Activated naive CD4-positive, alpha-beta T cell treated with anti-CD3 and anti-CD28 coated beads, Interleukin-2, amount 50 U/mL, for 72 hours (primary cell): ENCODE results near the gene RABGAP1L. TPM values are rescaled to one million over a fixed set of nuclear protein-coding genes. Genes with fewer than 3 reads are reported as not detected.
"Not testable (repeated sequence)": the region's sequence is repeated elsewhere in the genome, so short reads cannot be mapped to it uniquely, and the experiment has no call there.

Experiments used
- ATAC-seq, 2 donors: fragments of 150-1000 bp; cut with Tn5 transposase; 2 replicates each; pipeline ENCODE4 v1.10.0; 2021; ENCODE audit warnings: mild to moderate bottlenecking in 2 of 2, moderate library complexity in 2 of 2
- DNase-seq, 2 donors: peaks; one replicate each; pipeline ENCODE4 v3.0.0; 2021 to 2022; ENCODE audit warnings: low spot score in 2 of 2
- H3K27ac Mint-ChIP-seq, 2 donors: one replicate each; pipeline ENCODE4 v1.8.0; 2022; ENCODE audit warnings: mild to moderate bottlenecking in 2 of 2, mixed read lengths in 2 of 2
- H3K36me3 Mint-ChIP-seq, 2 donors: one replicate each; pipeline ENCODE4 v1.8.0; 2022; ENCODE audit warnings: mixed read lengths in 2 of 2
- H3K9me3 Mint-ChIP-seq, 2 donors: one replicate each; pipeline ENCODE4 v1.8.0; 2022; ENCODE audit warnings: mixed read lengths in 2 of 2
- total RNA-seq, 2 donors: library from RNA; stranded (reverse); gene quantifications; one replicate each; pipeline ENCODE4 v1.2.3, GENCODE V29; 2022

The RABGAP1L gene
- total RNA-seq, 2 donors from 2014 or later, result 24.0 to 26.8 TPM

GRCh38 chr1:174399211-174399610 is 239.9 kb downstream of the RABGAP1L start:
- ATAC-seq (no peak), DNase-seq (no peak)
- H3K36me3 Mint-ChIP-seq, result peaks cover 12 to 15% of the 10 kb centered on the region in 2 donors
- H3K27ac Mint-ChIP-seq, result no peak overlapping the region
- H3K9me3 Mint-ChIP-seq, result peaks cover 0 to 4% of the 10 kb centered on the region in 2 donors

- ATAC-seq (no peak), DNase-seq (no peak)
- H3K27ac Mint-ChIP-seq, result no peak overlapping the region
- peaks cover 0 to 4% of the 10 kb centered on the region in 2 donors for H3K9me3 Mint-ChIP-seq
- H3K36me3 Mint-ChIP-seq, result peaks cover 12 to 15% of the 10 kb centered on the region in 2 donors
Observed at GRCh38 chr1:174401075-174401474, 241.8 kb downstream of the RABGAP1L start.

GRCh38 chr1:174405219-174405618 is 245.9 kb downstream of the RABGAP1L start:
- no peaks in the 10 kb centered on the region for H3K36me3 Mint-ChIP-seq
- ATAC-seq, result no peak
- no peak overlapping the region for H3K27ac Mint-ChIP-seq
- no peak for DNase-seq
- peaks cover 0 to 3% of the 10 kb centered on the region in 2 donors for H3K9me3 Mint-ChIP-seq

DNA sequence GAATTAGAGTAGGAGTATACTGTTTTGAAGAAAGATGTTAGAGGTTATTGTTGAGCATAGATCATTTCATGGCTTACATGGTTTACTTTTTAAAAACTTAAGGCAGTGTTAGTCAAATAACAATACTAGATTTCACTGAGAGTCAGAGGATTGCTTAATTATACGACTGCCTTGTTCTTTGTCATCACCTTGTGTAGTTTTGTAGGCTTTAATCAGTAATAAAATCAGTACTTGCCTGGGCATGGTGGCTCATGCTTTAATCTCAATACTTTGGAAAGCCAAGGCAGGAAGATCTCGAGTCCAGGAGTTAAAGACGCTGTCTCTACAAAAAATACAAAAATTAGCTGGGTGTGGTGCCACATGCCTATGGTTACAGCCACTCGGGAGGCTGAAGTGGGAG is 247.1 kb downstream of the RABGAP1L start:
- DNase-seq (no peak), ATAC-seq (no peak)
- H3K27ac Mint-ChIP-seq, result no peak overlapping the region
- H3K9me3 Mint-ChIP-seq, result peaks cover 0 to 3% of the 10 kb centered on the region in 2 donors
- peaks cover 0 to 9% of the 10 kb centered on the region in 2 donors for H3K36me3 Mint-ChIP-seq

DNA sequence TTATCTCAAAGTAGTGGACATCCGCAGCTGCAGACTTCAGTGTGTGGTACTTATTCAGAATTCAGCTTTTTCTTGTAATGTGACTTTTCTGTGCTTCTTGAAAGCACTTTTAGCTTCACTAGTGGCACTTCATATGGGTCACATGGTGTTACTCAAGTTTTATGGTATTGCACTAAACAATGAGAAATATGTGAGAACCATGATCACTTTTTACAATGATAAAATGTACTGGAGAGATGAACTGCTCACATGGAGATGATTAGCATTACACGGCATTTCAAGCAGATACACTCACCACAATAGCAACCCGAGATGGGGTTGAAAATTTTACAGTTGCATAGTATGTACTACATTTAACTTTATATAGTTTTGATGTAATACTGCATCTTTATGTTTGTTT is 248.3 kb downstream of the RABGAP1L start:
- DNase-seq, result no peak
- Mint-ChIP-seq H3K36me3 (peaks cover 0 to 13% of the 10 kb centered on the region in 2 donors), H3K9me3 (peaks cover 0 to 3% of the 10 kb centered on the region in 2 donors), H3K27ac (no peak overlapping the region)
- no peak for ATAC-seq

- Mint-ChIP-seq H3K27ac (no peak overlapping the region), H3K36me3 (peaks cover 0 to 13% of the 10 kb centered on the region in 2 donors), H3K9me3 (peaks cover 0 to 3% of the 10 kb centered on the region in 2 donors)
- DNase-seq (no peak), ATAC-seq (no peak)
Observed at GRCh38 chr1:174408146-174408545, 248.8 kb downstream of the RABGAP1L start.

GRCh38 chr1:174409801-174410200 is 250.5 kb downstream of the RABGAP1L start:
- H3K9me3 Mint-ChIP-seq, ATAC-seq, H3K27ac Mint-ChIP-seq, DNase-seq: not testable (repeated sequence)
- H3K36me3 Mint-ChIP-seq, result peaks cover 4 to 13% of the 10 kb centered on the region in 2 donors

DNA sequence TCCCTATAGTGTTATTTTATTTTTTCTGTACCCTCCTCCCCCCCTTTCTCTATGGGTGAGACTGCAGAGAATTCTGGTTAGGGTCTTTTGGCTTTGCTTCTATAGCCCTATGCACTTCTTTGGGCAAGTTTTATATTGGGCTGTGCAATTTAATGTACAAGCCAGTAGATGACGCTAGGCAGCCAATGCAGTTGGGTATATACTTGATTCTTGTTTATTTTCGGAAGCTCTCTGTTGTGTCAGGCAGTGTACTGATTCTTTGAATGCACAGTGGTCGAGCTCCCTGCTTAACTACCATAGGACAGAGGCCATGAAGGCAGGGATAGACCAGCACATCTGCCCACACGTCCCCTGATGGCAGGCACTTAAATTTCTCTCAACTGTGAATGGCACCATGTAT is 254.3 kb downstream of the RABGAP1L start:
- Mint-ChIP-seq H3K27ac (no peak overlapping the region), H3K9me3 (peaks cover 0 to 3% of the 10 kb centered on the region in 2 donors), H3K36me3 (peaks cover 4 to 13% of the 10 kb centered on the region in 2 donors)
- DNase-seq (no peak), ATAC-seq (no peak)

DNA sequence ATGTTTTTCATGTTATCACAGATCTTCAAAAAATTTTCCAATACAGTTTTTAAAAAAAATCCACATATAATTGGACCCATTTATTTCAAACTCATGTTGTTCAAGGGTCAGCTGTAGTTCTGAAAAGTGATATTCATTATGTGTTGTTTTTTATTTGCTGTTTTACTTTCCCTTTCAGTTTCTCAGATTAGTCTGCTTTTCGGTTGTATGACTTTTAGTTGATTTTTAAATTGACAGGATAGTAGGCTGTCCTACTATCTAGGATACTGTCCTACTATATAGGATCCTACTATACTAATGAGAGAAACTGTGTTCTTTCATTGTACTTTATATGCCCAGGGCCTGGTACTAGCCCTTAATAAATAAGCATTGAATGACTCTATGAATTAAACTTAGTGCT is 254.9 kb downstream of the RABGAP1L start:
- DNase-seq (no peak), ATAC-seq (no peak)
- H3K36me3 Mint-ChIP-seq, result peaks cover 4 to 13% of the 10 kb centered on the region in 2 donors
- no peak overlapping the region for H3K27ac Mint-ChIP-seq
- peaks cover 0 to 3% of the 10 kb centered on the region in 2 donors for H3K9me3 Mint-ChIP-seq

DNA sequence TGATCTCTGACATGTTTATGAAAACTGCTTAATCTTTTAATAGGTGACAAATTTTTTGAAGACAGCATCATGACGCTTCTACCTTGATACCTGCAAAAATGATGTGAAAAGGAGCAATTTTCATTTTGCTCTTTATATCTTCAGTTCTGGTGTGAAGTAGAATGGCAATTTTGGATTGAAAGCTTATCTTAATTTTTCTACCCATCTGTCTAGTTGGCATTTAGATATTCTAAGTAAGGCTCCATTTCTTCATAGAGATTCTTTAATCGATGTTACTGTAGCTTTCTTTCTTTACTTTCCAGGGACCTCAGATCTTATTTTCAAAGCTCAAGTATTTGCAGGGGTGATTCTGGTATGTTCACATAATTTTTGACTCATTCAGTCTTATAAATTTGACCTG is 256.2 kb downstream of the RABGAP1L start:
- H3K27ac Mint-ChIP-seq, result no peak overlapping the region
- no peak for ATAC-seq
- no peak for DNase-seq
- peaks cover 4 to 13% of the 10 kb centered on the region in 2 donors for H3K36me3 Mint-ChIP-seq
- no peaks in the 10 kb centered on the region for H3K9me3 Mint-ChIP-seq

DNA sequence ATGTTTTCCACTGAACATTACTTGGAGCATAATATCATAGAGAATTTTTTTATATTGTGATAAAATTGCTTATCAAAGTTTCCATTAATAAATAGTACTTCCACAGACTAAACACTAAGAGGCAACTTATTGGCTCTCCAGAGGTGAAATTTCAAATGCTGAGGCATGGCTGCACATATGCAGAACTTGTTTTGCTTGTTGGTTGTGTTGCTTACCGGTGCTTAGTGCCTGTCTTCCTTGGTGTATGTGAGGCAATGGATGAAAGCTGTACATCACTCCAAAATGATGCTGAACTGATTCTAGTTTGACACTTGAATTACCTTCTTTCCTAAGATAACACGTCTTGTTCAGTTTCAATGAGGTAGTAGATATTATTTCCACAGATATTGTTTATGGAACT is 258.6 kb downstream of the RABGAP1L start:
- Mint-ChIP-seq H3K36me3 (peaks cover 0 to 4% of the 10 kb centered on the region in 2 donors), H3K9me3 (no peaks in the 10 kb centered on the region), H3K27ac (no peak overlapping the region)
- DNase-seq (no peak), ATAC-seq (no peak)

GRCh38 chr1:174425121-174425520 is 265.8 kb downstream of the RABGAP1L start:
- Mint-ChIP-seq H3K36me3 (no peaks in the 10 kb centered on the region), H3K27ac (no peak overlapping the region), H3K9me3 (no peaks in the 10 kb centered on the region)
- DNase-seq (no peak), ATAC-seq (no peak)

- Mint-ChIP-seq H3K27ac (no peak overlapping the region), H3K36me3 (no peaks in the 10 kb centered on the region), H3K9me3 (no peaks in the 10 kb centered on the region)
- DNase-seq, result no peak
- ATAC-seq, result no peak
Observed at GRCh38 chr1:174426153-174426552, 266.8 kb downstream of the RABGAP1L start.

DNA sequence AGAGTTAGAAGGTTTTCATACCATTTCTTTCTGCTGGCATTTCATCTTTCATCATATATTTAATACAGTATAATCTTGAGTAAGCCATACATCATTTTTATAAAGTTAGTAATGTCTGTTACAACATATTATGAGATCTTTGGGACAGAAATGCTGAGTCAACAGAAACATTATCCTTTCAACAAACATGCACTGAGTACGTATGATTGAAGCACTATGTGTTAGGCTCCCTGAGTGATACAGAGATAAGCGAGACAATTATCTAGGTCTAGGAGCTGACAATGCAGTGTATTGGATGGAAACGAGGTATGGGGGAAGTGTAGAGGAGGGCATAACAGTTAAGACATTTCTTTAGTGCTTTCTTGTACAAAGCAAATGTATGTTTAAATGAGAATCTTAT is 268.7 kb downstream of the RABGAP1L start:
- ATAC-seq (no peak), DNase-seq (no peak)
- H3K9me3 Mint-ChIP-seq, result no peaks in the 10 kb centered on the region
- no peaks in the 10 kb centered on the region for H3K36me3 Mint-ChIP-seq
- H3K27ac Mint-ChIP-seq, result no peak overlapping the region

DNA sequence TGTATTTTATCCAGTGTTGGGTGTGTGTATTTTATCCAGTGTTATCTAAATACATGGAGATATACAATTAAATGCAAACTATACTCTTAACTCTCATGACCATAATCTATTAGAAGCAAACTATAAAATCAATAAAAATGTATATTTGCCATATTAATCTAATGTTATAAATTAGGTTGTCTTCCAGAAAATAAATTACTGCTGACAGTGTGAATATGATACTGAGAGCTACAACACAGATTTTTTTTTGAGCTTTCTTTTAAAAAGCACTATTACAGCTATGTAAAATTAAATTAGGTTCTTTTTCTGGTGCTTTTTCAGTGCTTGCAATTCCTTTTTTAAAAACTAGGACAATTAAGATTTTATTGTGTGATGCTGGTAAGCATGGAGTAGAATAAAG is 269.4 kb downstream of the RABGAP1L start:
- no peak overlapping the region for H3K27ac Mint-ChIP-seq
- H3K36me3 Mint-ChIP-seq, result no peaks in the 10 kb centered on the region
- no peak for DNase-seq
- H3K9me3 Mint-ChIP-seq, result no peaks in the 10 kb centered on the region
- ATAC-seq, result no peak

GRCh38 chr1:174433451-174433850 is 274.1 kb downstream of the RABGAP1L start:
- ATAC-seq (no peak), DNase-seq (no peak)
- peaks cover 0 to 12% of the 10 kb centered on the region in 2 donors for H3K36me3 Mint-ChIP-seq
- peaks cover 4 to 5% of the 10 kb centered on the region in 2 donors for H3K9me3 Mint-ChIP-seq
- no peak overlapping the region for H3K27ac Mint-ChIP-seq

- no peak for DNase-seq
- no peak for ATAC-seq
- H3K27ac Mint-ChIP-seq, result no peak overlapping the region
- H3K36me3 Mint-ChIP-seq, result peaks cover 0 to 8% of the 10 kb centered on the region in 2 donors
- no peaks in the 10 kb centered on the region for H3K9me3 Mint-ChIP-seq
Observed at GRCh38 chr1:174445351-174445750, 286.0 kb downstream of the RABGAP1L start.

DNA sequence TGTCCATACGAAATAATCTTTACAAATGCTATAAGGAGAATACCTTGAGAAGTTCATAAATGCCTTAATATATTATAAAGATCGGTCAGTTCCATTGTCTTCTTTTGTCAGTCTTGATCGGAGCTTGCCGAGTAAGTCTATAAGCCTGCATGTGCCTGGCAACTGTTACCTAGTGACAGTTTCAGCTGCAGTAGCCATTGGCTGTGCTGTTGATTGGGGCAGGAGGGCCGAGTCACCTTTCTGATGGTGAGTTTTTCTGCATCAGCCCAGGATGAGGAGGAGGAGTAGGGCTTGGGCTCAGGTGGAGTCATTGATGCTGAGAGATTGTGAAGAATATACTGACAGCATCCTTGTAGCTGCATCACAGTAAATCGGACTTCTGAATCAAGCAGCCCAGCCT is 286.5 kb downstream of the RABGAP1L start:
- no peak overlapping the region for H3K27ac Mint-ChIP-seq
- H3K36me3 Mint-ChIP-seq, result peaks cover 0 to 8% of the 10 kb centered on the region in 2 donors
- H3K9me3 Mint-ChIP-seq, result no peaks in the 10 kb centered on the region
- DNase-seq, result no peak
- no peak for ATAC-seq
